CD4-positive, alpha-beta T cell treated with Interleukin-17A for 1 hour (primary cell): Measurements from ENCODE around the gene CCDC141.

Source experiments
- DNase-seq: peaks from one replicate; pipeline ENCODE4 v3.0.0-alpha.2; 2020

Gene CCDC141

DNA sequence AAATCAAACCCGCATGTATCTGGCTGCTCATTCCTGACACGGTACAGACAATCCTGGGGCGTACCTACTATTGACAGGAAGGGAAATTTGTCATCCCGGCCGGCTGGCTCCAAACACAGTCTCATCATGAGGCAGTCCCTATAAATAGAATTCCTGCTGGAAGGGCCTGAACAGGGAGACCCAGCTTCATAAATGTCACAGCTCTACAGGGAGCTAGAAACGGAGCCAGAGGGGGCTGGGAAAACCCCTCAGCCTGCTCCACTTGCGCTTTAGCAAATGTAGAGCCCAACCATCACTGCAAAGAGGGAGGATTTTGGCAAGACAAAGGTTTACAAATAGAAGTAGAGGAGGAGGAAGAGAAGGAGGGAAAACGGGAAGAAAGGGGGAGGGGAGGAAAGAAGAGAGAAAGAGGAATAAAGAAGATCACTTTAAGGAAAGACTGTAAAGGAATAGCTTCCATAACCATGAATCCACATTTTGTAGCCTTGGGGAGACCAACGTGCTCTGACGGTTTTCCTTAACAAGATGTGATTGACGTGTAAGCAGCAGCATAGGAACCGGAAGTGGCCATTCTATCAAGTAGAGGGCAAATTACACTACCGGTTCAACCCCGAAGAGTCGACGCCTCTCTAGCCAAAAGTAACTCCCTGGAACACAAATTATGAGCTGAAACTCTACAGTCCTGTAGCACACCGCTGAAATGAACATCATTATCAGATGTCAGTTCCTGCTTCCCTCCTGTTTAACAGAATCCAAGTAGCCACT is 185.9 kb downstream of the CCDC141 start:
- DNase-seq, result no peak

GRCh38 chr2:178863130-178863855 is 186.6 kb downstream of the CCDC141 start:
- DNase-seq, result no peak

- DNase-seq, result no peak
Measured at GRCh38 chr2:178860551-178860950, 189.4 kb downstream of the CCDC141 start.

- no peak for DNase-seq
Measured at GRCh38 chr2:178859730-178860129, 190.2 kb downstream of the CCDC141 start.

DNA sequence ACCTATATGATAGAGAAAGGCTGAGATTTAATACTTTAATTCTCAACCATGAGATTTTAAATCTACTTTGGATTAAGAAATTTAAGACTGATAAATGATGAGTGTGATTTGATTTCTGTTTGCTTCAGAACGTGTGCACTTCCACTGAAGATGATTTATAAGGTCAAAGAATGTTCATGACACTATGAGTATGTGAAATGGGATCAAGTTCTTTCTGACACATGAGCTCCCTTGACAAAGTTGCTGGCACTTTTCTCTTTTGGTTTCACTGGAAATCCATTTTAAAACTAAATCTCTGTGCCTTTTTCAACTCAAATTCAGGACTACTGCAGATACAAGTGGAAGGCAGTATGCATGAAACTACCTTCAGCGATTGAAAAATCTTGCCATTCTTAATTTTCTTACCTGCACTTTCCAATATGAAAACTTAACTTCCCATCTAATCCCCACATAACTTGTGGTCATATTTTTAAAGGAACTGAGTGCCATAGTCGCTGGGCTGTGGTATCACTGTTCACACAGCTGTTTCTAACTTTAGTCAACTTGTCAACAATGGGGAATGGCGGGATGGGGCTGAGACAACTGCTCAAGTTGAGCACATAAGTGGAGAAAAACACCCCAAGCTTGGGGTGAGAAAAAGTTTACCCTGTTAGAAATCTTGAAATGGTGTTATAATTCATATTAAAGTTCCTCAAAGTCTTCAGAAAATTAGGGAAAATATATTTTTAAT is 190.9 kb downstream of the CCDC141 start:
- no peak for DNase-seq

DNA sequence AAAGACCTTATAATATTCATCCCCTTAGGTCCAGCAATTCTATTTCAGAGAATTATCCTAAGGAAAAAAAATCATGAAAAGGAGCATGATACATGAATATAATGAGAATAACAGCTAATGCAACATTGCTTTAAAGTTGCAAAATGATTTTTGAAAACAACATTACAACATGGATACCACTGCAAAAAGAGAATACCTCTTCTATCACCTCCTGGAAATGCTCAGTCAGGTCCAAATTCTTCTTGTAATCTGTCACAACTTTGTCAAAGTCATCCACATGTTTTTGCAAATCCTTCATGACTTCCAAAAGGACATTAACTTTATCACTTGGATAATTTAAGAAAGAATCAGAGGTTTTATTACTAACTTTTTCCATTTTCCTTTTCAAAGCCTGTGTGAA is 194.8 kb downstream of the CCDC141 start:
- no peak for DNase-seq

GRCh38 chr2:178848335-178848734 is 201.6 kb downstream of the CCDC141 start:
- no peak for DNase-seq

- DNase-seq, result no peak
Measured at GRCh38 chr2:178846458-178846802, 203.5 kb downstream of the CCDC141 start.

- DNase-seq, result no peak
Measured at GRCh38 chr2:178845566-178846457, 204.1 kb downstream of the CCDC141 start.

- no peak for DNase-seq
Measured at GRCh38 chr2:178844701-178845100, 205.2 kb downstream of the CCDC141 start.

DNA sequence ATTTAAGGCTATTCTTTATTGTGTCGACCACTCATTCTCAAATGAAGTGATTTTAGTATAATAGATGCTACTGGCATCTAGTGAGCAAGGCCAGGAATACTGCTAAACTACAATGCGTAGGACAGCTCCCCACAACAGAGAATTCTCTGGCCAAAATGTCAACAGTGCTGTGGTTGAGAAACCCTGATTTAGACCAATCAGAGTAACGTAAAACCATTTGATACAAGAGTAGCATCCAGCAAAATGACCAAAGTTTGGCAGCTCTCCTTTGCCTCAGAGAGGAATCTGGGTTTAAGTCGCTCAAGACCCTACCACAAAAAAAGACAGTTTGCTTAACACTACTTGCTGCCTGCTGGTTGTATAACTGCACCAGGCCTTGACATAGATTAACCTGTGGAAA is 205.7 kb downstream of the CCDC141 start:
- no peak for DNase-seq

- no peak for DNase-seq
Measured at GRCh38 chr2:178843697-178844096, 206.2 kb downstream of the CCDC141 start.

DNA sequence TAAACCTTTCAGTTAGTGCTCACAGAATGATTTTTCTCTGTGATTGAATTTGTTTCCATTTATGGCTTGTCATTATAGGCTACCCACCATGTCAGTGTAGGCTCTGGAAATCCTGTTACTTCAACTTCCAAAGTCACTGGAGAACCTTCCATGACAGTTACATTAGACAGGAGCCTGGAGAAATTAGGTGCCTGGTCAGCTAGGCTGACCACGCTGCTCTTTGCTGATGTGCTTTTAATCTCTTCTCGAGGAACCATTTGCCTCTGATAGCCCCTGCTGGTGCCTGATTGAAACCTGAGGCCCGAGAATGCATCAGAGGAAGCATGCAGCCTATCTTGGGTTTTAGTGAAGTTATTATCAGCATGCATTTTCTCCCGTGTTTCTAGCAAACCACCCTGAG is 213.1 kb downstream of the CCDC141 start:
- no peak for DNase-seq

GRCh38 chr2:178834086-178834485 is 215.9 kb downstream of the CCDC141 start:
- DNase-seq, result no peak

GRCh38 chr2:178833382-178833781 is 216.6 kb downstream of the CCDC141 start:
- DNase-seq, result no peak

DNA sequence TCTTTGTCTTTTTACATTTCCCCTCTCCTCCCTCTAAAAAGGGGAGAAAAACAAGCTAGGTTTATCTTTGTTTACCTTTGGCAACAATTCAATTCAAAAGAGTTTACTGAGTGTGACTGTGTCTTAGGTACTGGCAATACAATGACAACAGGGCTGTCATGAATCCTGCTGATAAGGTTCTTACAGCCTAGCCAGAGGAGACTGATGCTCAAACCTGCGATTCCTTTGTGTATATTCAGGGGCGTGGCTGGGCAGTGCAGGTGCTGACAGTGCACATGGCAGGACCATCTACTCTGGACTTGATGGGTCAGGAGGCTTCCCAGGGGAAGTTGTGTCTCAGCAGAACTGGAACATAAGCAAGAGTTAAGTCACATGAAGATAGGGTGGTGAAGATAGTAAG is 219.5 kb downstream of the CCDC141 start:
- DNase-seq, result no peak

DNA sequence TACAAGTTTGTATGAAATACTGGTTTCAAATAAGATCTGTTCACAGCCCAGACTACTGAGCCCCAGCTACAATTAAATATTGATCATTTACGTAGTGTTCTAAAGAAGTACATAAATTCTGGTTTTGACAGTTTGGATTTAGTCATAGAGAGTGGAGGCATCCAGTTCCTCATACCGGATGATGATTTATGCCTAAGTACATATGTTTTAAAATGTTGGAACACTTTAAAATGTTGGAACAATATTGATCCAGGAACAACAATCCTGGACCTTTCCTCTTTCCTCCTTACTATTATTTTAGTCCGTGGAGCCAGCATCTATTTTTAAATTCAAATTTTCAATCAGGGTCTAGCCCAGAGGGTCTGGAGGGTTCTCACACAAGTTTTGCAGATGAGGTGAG is 220.0 kb downstream of the CCDC141 start:
- no peak for DNase-seq

- no peak for DNase-seq
Measured at GRCh38 chr2:178829299-178829960, 220.5 kb downstream of the CCDC141 start.

DNA sequence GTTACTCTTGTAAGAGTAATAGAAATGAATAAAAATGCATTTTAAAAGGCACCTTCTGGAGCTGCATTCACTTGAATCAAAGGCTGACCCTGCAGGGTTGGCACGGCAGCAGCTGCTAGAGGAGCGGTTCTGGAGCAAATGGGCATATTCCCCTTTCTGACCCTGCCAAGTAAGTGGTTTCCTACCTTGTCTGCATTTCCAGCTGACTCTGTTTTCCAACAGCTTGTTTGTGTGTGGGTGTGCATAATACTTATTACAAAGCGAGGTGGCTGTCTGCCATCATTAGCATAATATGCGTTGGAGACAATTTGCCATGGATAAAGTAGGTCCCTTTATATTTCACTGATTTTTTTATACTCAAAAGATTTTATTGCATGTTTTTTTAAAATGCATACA is 221.5 kb downstream of the CCDC141 start:
- DNase-seq, result no peak

- no peak for DNase-seq
Measured at GRCh38 chr2:178827739-178828485, 222.0 kb downstream of the CCDC141 start.

DNA sequence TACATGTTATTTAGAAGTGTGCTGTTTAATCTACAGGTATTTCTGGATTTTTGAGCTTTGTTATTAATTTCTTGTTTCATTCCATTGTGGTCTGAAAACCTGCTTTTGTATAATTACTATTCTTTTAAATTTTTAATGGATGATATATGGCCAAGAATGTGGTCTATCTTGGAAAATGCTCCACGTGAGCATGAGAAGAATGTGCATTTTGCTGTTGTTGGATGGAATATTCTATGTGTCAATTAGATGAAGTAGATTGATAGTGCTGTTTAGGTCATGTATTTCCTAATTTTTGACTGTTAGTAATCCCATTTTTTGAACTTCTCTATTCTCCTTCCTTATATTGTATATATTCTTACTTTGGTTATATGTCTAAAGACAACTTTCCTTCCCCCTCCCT is 222.8 kb downstream of the CCDC141 start:
- no peak for DNase-seq

DNA sequence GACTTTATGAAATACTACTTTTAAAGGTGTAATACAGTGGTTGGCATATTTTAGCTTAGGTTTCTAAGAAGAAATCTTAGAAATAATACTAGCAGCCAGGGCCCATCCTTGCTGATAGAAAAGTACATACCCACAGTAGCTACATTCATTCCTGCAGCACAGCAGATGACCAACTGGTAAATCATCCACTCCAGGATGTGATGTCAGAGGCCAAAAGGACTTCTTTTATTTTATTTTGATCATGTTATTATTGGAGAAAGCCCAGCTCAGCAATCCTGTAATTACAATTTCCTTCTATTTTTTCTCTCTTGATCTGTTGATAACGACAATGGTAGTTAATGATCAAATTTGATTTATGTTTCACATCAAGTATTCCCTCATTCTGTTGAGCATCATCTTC is 224.8 kb downstream of the CCDC141 start:
- no peak for DNase-seq
